Ovary (tissue), 3 donors: ENCODE results near the gene OBSCN.

Experiments used
- CTCF ChIP-seq, 3 donors: fragments of 450-650 bp in 2 of 3; fragments of 200-600 bp in 1 of 3; IDR thresholded peaks; one replicate each; pipeline versions ENCODE4 v1.5.1 to v1.8.0; 2016 to 2022; ENCODE audit warnings: antibody characterized with exemption in 3 of 3, mild to moderate bottlenecking in 1 of 3
- EP300 ChIP-seq: sonication (generic); formaldehyde crosslinking; IDR thresholded peaks from one replicate; pipeline ENCODE4 v1.6.1; 2017; ENCODE audit warnings: antibody characterized with exemption
- POLR2A ChIP-seq: fragments of 450-650 bp; IDR thresholded peaks from one replicate; pipeline ENCODE4 v1.6.1; 2017; ENCODE audit warnings: antibody characterized with exemption, mild to moderate bottlenecking, moderate library complexity
- donor health status: DM: no; HTN: no; CAD: no.

DNA sequence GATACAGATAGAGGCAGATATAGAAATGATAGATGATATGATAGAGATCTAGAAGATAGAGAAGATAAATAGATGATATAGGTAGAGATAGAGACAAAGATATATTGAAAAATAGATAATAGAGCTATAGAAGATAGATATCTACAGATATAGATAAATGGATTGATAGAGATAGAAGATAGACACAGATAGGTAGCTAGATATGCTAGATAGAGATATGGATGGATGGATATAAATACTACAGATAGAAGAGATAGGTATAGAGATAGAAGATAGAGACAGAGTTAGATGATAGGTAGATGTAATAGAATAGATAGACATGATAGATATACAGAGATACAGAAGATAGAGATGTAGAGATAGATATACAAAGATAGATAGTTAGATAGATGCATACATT, 177.4 kb downstream of the OBSCN start:
- TF ChIP-seq CTCF (IDR thresholded peaks at IDR 0.05) (no peak), EP300 (no peak), POLR2A (no peak)
